HG03196 (cell line): ENCODE data around the gene KHDC4.

Experiments
- ATAC-seq: cut with Tn5 transposase; IDR thresholded peaks from one replicate; pipeline ENCODE4 v1.9.1; 2021; ENCODE audit not compliant: unreplicated experiment

KHDC4 gene

GRCh38 chr1:155934097-155934935 is at the start of gene KHDC4:
KHDC4 (minus strand) TSS chr1:155934413; CDS start chr1:155934373, 40 bp downstream.
- peak; percentile 92 for ATAC-seq

- ATAC-seq = no peak
Measured at GRCh38 chr1:155983191-155984024, 49.2 kb upstream of the KHDC4 start.

- no peak for ATAC-seq
Measured at GRCh38 chr1:155982106-155982505, 47.9 kb upstream of the KHDC4 start.

GRCh38 chr1:155981266-155982088 is 47.3 kb upstream of the KHDC4 start:
- no peak for ATAC-seq

GRCh38 chr1:155979597-155980343 is 45.6 kb upstream of the KHDC4 start:
- ATAC-seq = no peak

GRCh38 chr1:155978973-155979429 is 44.8 kb upstream of the KHDC4 start:
- no peak for ATAC-seq

- peak; percentile 41 for ATAC-seq
Measured at GRCh38 chr1:155978325-155978972, 44.2 kb upstream of the KHDC4 start, which contains the start of gene ARHGEF2. ARHGEF2 (minus strand) TSS chr1:155978547; CDS start chr1:155978427, 120 bp downstream.

- no peak for ATAC-seq
Measured at GRCh38 chr1:155977690-155978324, 43.6 kb upstream of the KHDC4 start.

- no peak for ATAC-seq
Measured at GRCh38 chr1:155976913-155977689, 42.9 kb upstream of the KHDC4 start.

- ATAC-seq = no peak
Measured at GRCh38 chr1:155976062-155976912, 42.1 kb upstream of the KHDC4 start.

- ATAC-seq = no peak
Measured at GRCh38 chr1:155975375-155976061, 41.3 kb upstream of the KHDC4 start.

GRCh38 chr1:155974208-155975115 is 40.2 kb upstream of the KHDC4 start:
- ATAC-seq = no peak

GRCh38 chr1:155973723-155974122 is 39.5 kb upstream of the KHDC4 start:
- no peak for ATAC-seq

GRCh38 chr1:155971910-155972809 is 37.9 kb upstream of the KHDC4 start:
- no peak for ATAC-seq
